NCI-H2081 treated with DMSO at 0.1 percent for 48 hours (cell line): ENCODE measurements around the gene ABHD6.
"Not testable (repeated sequence)": the region's sequence is repeated elsewhere in the genome, so short reads cannot be mapped to it uniquely, and the experiment has no call there.

Source experiments
- DNase-seq: peaks from one replicate; lab custom pipeline; 2025; lab: John Stamatoyannopoulos, UW

The ABHD6 gene

DNA sequence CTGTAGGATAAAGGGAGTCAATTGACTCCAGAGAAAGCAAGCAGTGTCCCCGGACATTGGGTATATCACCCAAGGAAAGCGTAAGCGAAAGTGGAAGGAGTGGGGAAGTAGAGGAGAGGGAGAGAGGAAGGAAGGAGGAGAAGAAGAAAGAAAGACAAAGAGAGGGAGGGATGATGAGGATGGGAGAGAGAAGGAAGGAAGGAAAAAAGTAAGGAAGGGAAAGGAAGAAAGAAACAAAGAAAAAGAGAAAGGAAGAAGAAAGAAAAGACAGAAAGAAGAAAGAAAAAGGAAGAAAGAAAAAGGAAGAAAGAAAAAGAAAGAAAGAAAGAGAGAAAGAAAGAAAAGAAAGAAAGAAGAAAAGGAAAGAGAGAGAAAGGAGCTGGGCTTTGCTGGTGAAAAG, 27.7 kb upstream of the ABHD6 start:
- DNase-seq, result no peak

DNA sequence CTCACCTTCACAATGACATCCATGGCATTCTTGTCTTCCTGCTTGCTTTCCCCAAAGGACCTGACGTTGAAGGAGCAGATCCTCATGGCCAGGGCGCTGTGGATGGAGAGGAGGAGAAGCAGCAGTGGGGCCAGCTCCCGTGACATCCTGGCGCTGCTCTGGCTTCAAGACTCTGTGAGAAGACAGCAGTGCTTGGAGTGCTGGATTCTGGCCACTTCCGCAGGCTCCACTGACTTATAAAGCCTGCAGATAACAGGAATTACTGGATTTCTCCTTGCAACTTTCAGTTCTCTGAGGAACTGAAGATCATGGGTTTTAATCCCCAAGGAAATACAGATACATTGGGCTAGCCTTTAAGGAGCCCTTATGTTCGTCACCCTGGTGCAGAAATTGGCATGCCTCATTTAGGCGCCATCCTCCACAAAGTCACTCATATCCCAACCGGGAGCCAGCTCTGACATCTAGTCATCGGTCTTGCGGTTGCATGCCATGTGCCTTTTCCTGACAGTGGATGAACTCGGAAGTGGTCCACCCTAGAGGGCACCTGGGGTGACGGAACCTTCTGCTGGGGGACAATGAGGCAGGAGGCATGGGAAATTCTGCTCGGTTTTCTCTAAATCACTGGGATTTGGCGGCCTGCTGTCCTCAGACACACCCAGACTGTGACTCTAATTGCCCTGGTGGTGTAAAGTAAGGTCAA, 26.7 kb upstream of the ABHD6 start, which contains the start of gene DNASE1L3:
Gene DNASE1L3 (minus strand): TSS at position 212 of the 700 bp plus-strand sequence. CDS start 66 bp downstream, at position 146.
- DNase-seq, result no peak

DNA sequence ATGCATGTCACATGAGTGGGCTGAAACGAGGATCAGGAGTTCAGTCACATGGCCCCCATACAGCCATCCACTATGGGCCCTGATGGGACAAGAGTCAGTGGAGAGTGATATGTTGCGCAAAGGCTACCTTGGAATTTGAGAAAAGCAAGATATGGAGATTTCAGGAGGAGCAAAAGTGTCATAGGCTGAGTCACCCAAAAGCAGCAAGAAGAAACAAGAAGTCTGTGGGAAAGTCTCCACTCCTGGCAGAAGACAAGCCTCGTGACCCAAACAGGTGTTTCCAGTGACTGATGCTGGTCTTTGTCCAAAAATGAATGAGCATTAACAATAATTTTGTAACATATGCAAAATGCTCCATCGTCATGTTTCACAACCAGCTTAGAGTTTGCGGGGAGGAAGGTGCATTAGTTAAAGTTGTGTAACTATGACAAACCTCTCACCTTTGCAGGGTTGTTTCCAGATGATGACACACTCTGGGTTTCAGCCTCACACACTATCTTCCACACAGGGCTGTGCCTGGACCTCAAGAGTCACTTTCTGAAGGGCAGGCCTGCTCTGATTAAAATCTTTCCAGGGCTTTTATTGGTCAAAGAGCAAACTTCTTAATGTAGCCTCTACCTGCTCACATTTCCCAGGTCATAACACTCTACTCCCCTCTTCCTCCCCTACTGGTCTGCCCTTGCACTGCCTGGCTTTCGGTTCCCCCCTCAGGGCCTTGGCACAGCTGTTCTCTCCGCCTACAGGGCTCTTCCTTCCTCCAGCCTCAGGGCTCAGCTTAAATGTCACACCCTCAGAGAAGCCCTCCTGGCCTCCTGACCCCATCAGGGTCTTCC, 22.9 kb upstream of the ABHD6 start:
- no peak for DNase-seq

DNA sequence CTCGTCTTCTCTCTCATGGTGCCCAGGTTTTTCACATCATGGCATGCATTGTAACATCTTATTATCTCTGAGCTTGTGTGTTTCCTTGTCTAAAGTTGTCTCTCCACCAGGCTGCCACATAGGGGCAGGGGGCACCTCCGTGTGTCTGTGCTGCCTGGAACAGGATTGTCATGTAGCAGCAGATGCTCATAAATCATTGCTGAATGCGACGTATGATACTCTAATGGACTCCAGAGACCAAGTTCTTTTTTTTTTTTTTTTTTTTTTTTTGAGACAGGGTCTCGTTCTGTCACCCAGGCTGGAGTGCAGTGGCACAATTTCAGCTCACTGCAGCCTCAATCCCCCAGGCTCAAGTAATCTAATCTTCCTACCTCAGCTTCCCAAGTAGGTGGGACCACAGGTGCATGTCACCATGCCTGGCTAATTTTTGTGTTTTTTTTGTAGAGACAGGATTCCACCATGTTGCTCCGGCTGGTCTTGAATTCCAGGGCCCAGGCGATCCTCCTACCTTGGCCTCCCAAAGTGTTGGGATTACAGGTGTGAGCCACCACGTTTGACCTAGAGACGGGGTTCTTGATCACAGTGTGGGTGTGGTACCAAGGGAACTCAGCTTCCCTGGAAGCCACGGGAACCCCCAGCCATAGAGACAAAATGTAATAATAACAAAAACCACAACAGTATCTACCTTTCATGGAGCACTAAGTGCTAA, 22.1 kb upstream of the ABHD6 start:
- no peak for DNase-seq

DNA sequence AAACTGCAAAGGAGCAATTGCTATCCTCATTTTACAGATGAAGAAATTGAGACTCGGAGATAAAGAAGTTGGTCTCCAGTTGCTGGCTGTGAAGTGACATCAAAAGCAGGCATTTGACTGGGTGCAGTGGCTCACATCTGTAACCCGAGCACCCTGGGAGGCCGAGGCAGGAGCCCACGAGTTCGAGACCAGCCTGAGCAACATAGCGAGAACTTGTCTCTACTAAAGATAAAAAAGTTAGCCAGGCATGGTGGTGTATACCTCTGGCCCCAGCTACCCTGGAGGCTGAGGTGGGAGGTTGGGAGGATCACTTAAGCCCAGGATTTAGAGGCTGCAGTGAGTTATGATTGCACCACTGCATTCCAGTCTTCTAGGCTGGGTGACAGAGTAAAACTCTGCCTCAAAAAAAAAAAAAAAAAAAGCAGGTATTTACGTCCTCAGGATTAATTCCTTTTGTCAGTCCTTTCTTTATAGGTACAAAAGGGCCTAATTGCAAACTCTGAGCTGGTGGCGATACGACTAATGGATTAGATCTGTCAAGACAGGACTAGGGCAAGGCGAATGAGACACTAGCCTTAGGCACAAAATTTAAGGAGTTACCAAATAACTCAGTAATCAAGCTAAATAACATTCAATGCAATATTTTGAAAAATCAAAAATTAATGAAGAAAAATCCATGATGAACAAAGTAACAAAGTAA, 20.9 kb upstream of the ABHD6 start:
- DNase-seq, result no peak

DNA sequence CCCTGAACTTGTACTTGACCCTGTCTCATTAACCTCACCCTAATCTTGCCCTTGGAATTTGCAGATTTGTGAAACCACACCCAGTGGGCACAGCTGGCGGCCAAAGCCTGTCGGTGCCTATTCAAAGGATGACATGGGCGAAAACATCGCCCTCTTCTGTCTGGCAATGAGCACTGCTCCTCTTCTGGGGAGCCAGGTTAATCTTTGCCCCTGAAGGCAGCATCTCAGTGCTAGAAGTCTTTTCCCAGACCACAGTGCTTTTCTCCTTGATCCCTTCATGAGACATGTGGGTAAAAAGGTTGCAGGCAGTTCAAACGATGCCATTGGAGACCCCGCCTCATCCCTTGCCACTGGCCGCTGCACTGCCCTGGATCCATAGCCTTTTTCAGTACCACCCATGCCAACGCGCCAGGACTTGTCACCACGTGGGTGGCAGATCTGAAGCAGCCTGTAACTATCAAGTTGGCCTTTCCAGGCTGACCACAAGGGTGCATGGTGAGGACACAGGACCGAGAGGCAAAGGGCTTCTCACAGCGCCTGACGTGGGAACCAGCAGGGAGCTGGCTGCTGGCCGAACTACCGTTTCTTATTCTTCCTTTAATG, 20.3 kb upstream of the ABHD6 start:
- peak; percentile 3 for DNase-seq

DNA sequence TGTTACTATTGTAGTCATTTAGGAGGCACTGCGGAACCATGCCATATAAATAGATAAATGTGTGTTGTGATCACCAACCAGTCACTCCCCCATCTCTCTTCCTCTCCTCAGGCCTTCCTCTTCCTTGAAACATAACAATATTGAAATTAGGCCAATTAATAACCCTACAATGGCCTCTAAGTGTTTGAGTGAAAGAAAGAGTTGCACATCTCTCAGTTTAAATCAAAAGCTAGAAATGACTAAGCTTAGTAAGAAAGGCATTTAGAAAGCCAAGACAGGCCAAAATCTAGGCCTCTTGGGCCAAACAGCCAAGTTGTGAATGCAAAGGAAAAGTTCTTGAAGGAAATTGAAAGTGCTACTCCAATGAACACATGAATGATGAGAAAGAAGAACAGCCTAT, 18.7 kb upstream of the ABHD6 start:
- DNase-seq, result no peak

DNA sequence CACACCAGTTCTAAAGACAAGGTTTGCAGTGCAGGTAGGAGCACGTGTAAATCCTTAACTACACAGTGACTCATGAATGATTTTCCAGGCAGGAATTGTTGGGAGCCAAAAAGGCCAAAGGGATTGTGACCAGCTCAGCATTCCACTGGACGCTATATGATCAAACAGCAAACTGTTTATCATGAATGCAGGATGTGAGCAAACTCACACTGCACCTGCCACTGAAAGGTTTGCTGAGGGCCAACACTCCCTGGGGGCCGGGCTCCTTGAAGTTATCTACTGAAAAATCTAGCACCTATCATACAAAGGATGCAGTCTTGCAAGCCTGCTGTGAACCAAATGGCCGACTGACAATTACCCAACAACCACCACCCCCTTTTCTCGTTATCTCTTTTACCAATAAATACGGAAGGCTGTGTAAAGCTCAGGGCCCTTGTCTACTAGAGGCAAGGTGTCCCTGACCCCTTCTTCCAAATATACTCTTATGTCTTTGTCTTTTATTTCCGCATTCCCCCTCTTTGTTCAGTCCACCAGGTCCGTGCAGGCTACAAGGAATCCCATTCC, 15.3 kb upstream of the ABHD6 start:
- DNase-seq, result no peak

DNA sequence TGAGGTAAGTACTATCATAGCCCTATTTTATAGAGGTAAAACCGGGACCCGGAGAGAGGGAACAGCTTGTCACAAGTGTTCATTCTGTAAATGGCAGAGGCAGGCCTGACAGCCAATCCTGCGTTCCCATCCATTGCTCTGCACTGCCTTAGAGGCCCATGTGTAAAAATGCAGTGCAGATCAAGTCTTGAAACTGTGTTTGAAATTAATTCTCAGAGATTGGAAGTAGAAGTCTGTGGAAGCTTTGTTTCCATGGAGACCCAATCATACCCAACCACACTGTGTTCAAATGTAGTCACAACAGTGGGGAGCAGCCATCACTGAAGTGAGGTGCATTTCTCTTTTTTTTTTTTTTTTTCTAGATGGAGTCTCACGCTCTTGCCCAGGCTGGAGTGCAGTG, 13.7 kb upstream of the ABHD6 start:
- no peak for DNase-seq

DNA sequence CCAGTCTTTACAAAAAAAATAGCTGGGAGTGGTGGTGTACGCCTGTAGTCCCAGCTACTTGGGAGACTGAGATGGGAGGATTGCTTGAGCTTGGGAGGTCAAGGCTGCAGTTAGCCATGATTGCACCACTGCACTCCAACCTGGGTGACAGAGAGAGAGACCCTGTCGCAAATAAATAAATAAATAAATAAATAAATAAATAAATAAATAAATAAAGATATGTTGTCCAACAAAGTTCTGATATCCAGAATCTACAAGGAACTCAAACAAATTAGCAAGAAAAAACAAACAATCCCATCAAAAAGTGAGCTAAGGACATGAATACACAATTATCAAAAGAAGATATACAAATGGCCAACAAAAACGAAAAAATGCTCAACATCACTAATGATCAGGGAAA, 9.7 kb upstream of the ABHD6 start:
- DNase-seq, result not testable (repeated sequence)

DNA sequence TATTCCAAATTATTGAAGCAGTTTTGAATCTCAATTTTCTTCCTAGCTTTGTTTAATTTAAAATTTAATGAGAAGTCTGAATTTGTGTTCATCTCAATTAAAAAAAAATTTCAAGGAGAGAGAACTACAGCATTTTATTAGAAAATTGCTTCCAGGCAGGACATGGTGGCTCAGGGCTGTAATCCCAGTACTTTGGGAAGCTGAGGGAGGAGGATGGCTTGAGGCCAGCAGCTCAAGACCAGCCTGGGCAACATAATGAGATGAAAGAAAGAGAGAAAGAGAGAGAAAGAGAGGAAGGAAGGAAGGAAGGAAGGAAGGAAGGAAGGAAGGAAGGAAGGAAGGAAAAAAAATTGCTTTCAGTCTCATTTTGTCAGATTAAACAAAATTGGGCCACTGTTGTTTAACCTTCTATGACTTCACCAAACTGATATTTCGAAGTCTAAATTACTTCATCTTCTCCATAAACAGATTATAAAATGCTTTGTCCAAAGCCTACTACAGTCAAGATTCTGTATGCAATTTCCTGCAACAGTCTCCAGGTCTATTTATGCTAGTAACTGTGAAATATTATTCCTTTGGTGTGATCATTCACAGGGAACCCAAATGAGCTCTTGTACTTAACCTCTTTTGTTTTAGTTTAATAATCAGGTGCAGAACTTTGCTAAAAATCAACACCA, 6.6 kb upstream of the ABHD6 start:
- no peak for DNase-seq

DNA sequence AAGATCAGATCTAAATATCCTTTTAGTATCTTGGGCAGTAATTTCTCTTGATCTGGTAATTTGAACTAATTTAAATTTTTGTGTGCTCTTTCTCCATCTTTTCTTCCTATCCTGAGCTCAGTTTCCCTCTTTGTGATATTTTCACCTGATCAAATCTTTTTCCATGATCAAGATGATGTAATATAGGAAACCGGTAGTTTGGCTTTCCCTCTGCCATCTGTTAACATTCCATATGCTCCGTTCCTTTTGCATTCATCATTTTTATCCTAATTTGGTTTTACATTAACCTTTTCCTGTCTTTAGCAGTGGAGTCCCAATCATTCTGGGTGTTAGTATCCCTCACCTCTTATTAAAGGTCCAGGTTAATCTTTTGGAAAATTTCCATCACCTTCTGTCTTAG, 5.9 kb upstream of the ABHD6 start:
- no peak for DNase-seq

DNA sequence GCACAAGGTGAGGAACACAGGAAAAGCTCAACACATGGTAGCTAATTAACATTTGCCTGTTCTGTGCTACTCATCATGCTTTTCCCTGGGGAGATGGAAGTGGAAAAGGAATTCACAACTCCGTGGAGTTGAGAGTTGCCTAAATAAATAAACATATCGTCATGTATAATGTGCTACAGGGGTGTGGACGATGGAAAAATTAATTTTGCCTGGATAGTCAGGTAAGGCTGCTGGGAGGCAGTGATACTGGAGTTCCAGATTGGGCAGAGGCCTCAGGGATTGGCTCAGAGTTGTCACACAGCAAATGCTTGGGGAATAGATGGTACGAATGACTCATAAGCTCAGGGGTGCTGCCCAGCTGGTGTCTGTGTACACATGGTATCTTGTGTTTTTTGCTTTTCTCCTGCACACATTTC, 3.1 kb upstream of the ABHD6 start:
- no peak for DNase-seq

DNA sequence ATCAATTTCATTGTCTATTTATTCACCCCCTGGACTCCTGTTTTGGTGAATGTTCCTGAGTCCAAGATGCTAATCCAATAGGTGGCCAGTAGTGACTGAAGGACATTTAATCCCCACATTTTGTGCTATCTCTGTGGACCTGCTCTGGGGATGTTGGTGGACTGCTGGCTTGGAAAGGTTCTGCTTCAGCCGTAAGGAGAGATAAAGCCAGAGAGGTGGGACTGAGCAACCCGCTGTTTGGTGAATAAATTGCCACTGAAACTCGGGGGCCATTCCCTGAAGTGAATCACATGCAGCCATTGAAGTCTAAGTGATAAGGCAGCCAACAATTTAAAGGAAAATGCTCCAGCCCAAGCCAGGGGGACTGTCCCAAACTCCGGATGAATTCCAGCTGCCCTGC, 1.6 kb upstream of the ABHD6 start:
- no peak for DNase-seq

DNA sequence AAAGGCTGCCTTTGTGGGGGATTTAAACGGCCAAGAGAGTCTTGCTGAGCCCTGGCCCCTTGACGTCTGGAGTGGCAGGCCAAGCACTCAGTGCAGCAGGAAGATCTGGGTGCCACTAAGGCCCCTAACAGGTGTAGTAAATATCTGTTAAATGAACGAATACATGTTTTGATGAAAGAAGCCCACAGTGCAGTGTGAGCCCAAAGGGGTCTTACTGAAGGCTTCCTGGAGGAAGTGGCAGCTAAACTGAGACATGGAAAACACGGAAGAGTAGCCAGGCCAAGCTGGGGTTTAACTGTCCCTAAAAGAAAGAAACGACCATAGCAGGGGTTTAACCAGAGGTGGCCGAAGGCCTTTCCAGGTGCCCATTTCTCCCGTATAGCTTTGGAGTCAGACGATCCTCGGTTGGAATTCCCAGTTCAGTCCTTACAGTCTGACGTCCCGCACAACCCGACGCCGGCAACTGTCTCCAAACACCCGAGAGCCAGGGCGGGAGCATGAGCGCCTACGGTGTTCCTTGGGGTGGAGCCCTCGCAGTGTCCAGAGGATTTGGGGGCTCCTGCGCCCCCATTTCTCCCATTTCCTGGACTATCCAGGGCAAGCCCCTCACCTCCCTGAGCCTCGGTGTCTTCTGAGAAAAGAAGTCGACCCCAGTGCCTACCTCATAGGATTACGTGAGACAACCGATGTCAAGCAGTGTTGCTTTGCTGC, 910 bp upstream of the ABHD6 start:
- no peak for DNase-seq

DNA sequence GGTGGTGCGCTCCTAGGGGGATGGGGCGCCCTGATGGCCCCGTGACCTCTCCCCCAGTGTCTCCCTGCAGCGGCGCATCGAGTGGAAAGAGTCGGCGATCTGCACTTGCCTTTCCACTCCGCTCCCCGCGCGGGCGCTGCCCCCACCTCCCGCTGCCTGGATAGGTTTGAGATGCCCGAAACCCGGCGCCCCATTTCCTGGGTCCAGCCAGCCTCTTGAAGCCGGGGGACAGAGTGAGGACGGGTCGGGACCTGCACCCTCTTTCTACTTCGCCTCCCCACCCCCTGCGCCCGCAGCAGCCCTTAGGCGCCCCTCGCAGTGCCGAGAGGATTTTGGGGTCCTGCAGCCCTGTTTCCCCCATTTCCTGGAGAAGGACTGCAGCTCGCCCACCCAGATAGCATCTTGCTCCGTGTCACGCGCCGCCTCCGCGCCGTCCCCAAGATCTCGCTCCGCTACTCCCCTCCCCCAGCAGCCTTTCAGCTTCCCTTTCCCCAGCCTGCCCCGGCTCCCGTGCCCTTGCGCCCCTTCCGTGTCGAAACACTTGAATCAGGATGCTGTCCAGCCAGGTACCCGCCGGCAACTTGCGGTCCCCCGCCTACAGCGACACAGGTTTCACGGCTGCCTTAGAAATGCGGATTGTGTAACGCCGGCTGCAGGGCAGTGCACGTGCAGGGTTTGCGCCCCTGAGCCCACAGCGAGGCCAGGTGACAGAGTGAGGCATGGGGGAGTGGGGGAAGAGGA, 519 bp downstream of the ABHD6 start:
- no peak for DNase-seq

DNA sequence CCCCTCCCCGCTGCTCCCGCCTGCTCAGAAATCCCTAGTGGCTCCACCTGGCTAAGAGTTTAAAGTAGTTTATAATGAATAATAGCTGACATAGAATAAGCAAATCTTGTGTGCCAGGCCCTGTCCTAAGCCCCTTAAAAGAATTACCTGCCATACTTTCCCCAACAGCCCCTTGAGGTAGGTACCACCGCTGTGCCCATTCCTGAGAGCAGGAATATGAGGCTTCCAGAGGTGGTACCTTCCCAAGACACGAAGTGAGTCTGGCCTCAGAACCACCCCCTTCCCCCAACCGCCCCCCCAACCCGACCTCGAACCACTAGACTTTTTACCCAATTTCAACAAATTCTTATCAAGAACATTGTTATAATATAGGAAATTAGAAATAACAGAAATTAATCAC, 1.2 kb downstream of the ABHD6 start:
- no peak for DNase-seq

DNA sequence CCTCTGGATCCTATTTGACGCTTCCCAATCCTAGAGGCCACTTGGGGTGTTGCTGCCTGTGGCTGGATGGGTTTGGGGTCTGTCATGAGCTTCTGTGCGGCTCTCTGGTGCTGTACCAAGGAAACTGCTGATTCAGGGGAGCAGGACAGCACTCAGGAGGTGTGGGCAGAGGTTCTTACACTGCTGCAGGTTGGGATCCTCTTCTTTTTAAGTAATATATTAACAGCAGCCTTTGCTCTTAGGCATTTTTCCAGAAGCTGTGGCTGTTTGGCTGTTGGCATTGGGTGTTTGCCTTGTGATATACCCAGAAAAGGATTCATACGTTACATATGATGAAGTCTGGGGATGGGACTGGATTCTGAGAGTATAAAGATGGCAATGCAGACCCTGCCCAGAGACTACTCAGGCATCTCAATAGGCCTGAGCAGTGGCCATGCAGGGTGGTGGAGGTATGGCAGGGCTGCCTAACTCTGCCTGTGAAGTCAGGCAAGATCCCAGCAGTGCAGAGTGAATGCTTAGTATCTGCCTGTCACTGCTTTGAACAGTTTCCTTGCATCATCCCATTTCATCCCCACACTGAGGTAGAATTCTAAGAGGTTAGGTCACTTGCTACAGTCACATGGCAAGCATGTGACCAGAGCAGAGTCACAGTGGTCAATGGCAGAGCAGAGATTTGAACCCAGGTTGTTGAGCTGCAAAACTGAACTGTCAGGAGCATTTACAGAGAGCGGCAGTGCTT, 3.9 kb downstream of the ABHD6 start:
- DNase-seq, result no peak

DNA sequence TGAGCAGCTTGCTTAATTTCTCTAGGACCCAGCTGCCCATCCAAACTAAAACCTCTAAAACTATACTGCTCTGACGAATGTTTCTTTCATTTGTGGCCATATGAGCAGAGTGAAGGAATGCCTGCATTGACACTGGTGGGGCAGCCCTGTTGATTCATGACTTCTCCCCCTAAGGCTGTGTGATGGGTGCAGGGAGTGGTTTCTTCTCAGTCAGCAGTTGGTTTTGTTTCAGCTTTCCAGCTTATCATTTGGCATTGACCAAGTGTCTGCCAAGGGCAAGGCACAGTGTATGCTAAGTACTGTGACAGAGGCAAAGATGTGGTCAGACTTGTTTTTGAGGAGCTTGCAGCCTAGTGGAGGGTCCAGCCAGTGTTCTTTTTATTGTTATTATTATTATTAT, 4.7 kb downstream of the ABHD6 start:
- DNase-seq, result no peak
